Endodermal cell (in vitro differentiated cells): ENCODE data around the gene NPB. TPM values are rescaled to one million over a fixed set of nuclear protein-coding genes. Genes with fewer than 3 reads are reported as not detected.

ENCODE experiments used
- DNase-seq: peaks from one replicate; pipeline ENCODE4 v3.0.0-alpha.2; 2017
- H3K27ac ChIP-seq: 2 replicates; pipeline ENCODE4 v1.5.1; 2013; ENCODE audit warnings: mild to moderate bottlenecking, low read depth, low read length, moderate library complexity
- H3K27me3 ChIP-seq: 2 replicates; pipeline ENCODE4 v1.6.1; 2013; ENCODE audit warnings: mild to moderate bottlenecking, low read length, moderate library complexity; ENCODE audit not compliant: insufficient read depth, control insufficient read depth, poor library complexity, severe bottlenecking
- H3K36me3 ChIP-seq: 2 replicates; pipeline ENCODE4 v1.7.0; 2013; ENCODE audit warnings: mild to moderate bottlenecking, low read length, moderate library complexity; ENCODE audit not compliant: control insufficient read depth, insufficient read depth
- H3K4me1 ChIP-seq: one replicate; pipeline ENCODE4 v1.7.0; 2013; ENCODE audit warnings: low read length; ENCODE audit not compliant: control insufficient read depth, insufficient read depth
- H3K4me3 ChIP-seq: 2 replicates; pipeline ENCODE4 v1.5.1; 2013; ENCODE audit warnings: mild to moderate bottlenecking, low read length, moderate library complexity
- H3K9ac ChIP-seq: 2 replicates; pipeline ENCODE4 v1.6.1; 2013; ENCODE audit warnings: mild to moderate bottlenecking, low read length, moderate library complexity; ENCODE audit not compliant: poor library complexity, severe bottlenecking; ENCODE audit errors: extremely low read depth
- H3K9me3 ChIP-seq: 2 replicates; pipeline ENCODE4 v1.6.1; 2013; ENCODE audit warnings: mild to moderate bottlenecking, low read length, moderate library complexity; ENCODE audit not compliant: control insufficient read depth
- H3K27ac Mint-ChIP-seq: 2 replicates; pipeline ENCODE4 v1.8.0; 2020; ENCODE audit warnings: mixed read lengths
- H3K27me3 Mint-ChIP-seq: 2 replicates; pipeline ENCODE4 v1.8.0; 2021; ENCODE audit warnings: mild to moderate bottlenecking, mixed read lengths; ENCODE audit not compliant: insufficient read depth
- H3K36me3 Mint-ChIP-seq: 2 replicates; pipeline ENCODE4 v1.8.0; 2020; ENCODE audit warnings: low read depth, mixed read lengths
- H3K4me1 Mint-ChIP-seq: 2 replicates; pipeline ENCODE4 v1.8.0; 2020; ENCODE audit warnings: mixed read lengths
- H3K4me3 Mint-ChIP-seq: 2 replicates; pipeline ENCODE4 v1.8.0; 2020; ENCODE audit warnings: mild to moderate bottlenecking, moderate library complexity, mixed read lengths
- H3K9me3 Mint-ChIP-seq: 2 replicates; pipeline ENCODE4 v1.8.0; 2020; ENCODE audit warnings: mild to moderate bottlenecking, mixed read lengths
- CTCF ChIP-seq: fragments of 200-600 bp; sonication (generic); conservative IDR thresholded peaks from 2 replicates; pipeline ENCODE4 v1.5.0; 2021; ENCODE audit warnings: antibody characterized with exemption, mild to moderate bottlenecking
- WGBS, 2 experiments: methylation state at CpG; one replicate each; pipeline versions ENCODE4 v1.1.5 to v1.1.7; 2013; ENCODE audit warnings: missing lambda C conversion rate in 2 of 2, mixed read lengths in 1 of 2; ENCODE audit not compliant: insufficient coverage in 1 of 2, insufficient read length in 1 of 2; 5-methylcytosine and 5-hydroxymethylcytosine counted together
- total RNA-seq, 2 donors: library from RNA; stranded (reverse); fragmentation: NEBNext Ultra II Directional in 1 of 2; extraction: Animal tissue kit (Norgen Biotek cat#: 25700) in 1 of 2; gene quantifications; 2 replicates in 1 of 2; 3 replicates in 1 of 2; pipeline ENCODE4 v1.2.1, GENCODE V29; 2021

Gene NPB
- total RNA-seq, 2 donors from 2014 or later = 3.3 to 3.7 TPM

- Mint-ChIP-seq H3K4me3 (no peak overlapping the region), H3K36me3 (peaks cover 78% of the 10 kb centered on the region), H3K4me1 (peaks cover 5% of the 10 kb centered on the region), H3K9me3 (no peaks in the 10 kb centered on the region), H3K27ac (no peak overlapping the region), H3K27me3 (no peaks in the 10 kb centered on the region)
- Histone ChIP-seq H3K9me3 (no peaks in the 10 kb centered on the region), H3K9ac (no peak overlapping the region), H3K4me1 (peaks cover 7% of the 10 kb centered on the region), H3K27me3 (no peaks in the 10 kb centered on the region), H3K4me3 (no peak overlapping the region), H3K36me3 (peaks cover 92% of the 10 kb centered on the region), H3K27ac (no peak overlapping the region)
- 98 to 100% methylated on average over 11 of the region's 11 CpGs for WGBS, 2 experiments
- no peak for TF ChIP-seq CTCF
- peak; percentile 49 for DNase-seq
Observed at GRCh38 chr17:81885869-81886548, 16.0 kb upstream of the NPB start.

DNA sequence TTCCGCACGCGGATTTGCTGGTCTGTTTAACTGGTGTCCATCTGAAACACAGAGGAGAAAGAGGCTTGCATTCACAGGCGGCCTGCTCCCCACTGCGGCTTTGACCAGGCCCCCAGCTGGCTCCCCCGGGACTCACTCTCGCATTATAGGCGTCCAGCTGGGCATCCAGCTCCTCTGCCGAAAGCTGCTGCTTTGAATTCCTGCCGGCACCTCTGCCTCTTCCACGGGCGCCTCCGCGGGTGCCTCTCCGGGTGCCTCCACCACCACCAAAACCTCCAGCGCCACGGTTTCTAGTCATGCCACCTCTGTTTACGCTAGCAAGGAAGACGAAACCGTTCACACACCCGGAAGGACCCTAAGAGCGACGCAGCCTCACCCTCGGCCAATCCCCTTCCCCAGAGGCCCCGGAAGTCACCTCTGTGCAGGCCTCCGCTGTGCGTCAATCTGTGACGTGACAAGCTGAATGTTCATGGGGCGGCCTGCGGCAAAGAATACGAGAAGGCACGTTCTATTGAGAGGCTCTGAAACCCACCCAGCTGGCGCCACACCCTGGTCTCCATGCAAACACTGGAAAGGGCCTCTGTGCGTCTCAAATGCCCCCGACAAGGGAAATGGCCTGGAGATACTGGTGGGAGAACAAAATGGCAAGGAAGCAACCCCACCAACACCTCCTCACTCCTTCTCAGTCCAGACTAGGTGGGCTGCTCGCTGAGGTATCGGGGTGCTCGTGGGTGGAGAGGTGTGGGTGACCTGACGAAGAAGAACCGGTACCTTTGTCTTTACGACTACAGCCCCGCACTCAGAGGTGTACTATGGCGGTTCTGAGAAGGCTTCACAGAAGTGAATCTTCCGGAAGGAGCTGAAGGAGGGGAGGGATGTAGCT is 13.7 kb upstream of the NPB start:
- Mint-ChIP-seq H3K9me3 (no peaks in the 10 kb centered on the region), H3K27ac (peak overlapping the region; percentile 37), H3K36me3 (peaks cover 64% of the 10 kb centered on the region), H3K27me3 (no peaks in the 10 kb centered on the region), H3K4me1 (peaks cover 5% of the 10 kb centered on the region), H3K4me3 (peak overlapping the region; percentile 83)
- H3K9me3 ChIP-seq = no peaks in the 10 kb centered on the region
- H3K4me1 ChIP-seq = peaks cover 7% of the 10 kb centered on the region
- TF ChIP-seq CTCF = no peak
- peaks cover 74% of the 10 kb centered on the region for H3K36me3 ChIP-seq
- H3K27me3 ChIP-seq = no peaks in the 10 kb centered on the region
- no peak overlapping the region for H3K9ac ChIP-seq
- H3K4me3 ChIP-seq = no peak overlapping the region
- no peak overlapping the region for H3K27ac ChIP-seq
- WGBS, 2 experiments = 97% methylated on average over 37 to 44 of the region's 44 CpGs
- DNase-seq = peak; percentile 42

- 96 to 100% methylated on average over 13 to 16 of the region's 16 CpGs for WGBS, 2 experiments
- no peaks in the 10 kb centered on the region for H3K9me3 Mint-ChIP-seq
- H3K27ac Mint-ChIP-seq = peak overlapping the region; percentile 37
- H3K4me3 ChIP-seq = no peak overlapping the region
- H3K4me1 ChIP-seq = peaks cover 7% of the 10 kb centered on the region
- TF ChIP-seq CTCF = no peak
- H3K4me3 Mint-ChIP-seq = peak overlapping the region; percentile 83
- peak; percentile 43 for DNase-seq
- H3K27ac ChIP-seq = no peak overlapping the region
- H3K27me3 Mint-ChIP-seq = no peaks in the 10 kb centered on the region
- no peaks in the 10 kb centered on the region for H3K9me3 ChIP-seq
- peaks cover 5% of the 10 kb centered on the region for H3K4me1 Mint-ChIP-seq
- H3K27me3 ChIP-seq = no peaks in the 10 kb centered on the region
- H3K36me3 ChIP-seq = peaks cover 71% of the 10 kb centered on the region
- no peak overlapping the region for H3K9ac ChIP-seq
- H3K36me3 Mint-ChIP-seq = peaks cover 60% of the 10 kb centered on the region
Observed at GRCh38 chr17:81888988-81889595, 12.9 kb upstream of the NPB start.
